HG02588 (cell line): ENCODE data around the gene CNPPD1.
"Not testable (repeated sequence)": the region's sequence is repeated elsewhere in the genome, so short reads cannot be mapped to it uniquely, and the experiment has no call there.

Experiments used
- ATAC-seq: cut with Tn5 transposase; IDR thresholded peaks from one replicate; pipeline ENCODE4 v1.9.1; 2021; ENCODE audit warnings: mild to moderate bottlenecking, moderate library complexity; ENCODE audit not compliant: unreplicated experiment

Gene CNPPD1

GRCh38 chr2:219209236-219210195 lies 32.8 kb upstream of the CNPPD1 start:
- no peak for ATAC-seq

GRCh38 chr2:219207884-219208740 lies 31.4 kb upstream of the CNPPD1 start:
- no peak for ATAC-seq

- no peak for ATAC-seq
Measured at GRCh38 chr2:219207134-219207883, 30.6 kb upstream of the CNPPD1 start.

- peak; percentile 96 for ATAC-seq
Measured at GRCh38 chr2:219206328-219207133, 29.8 kb upstream of the CNPPD1 start, which contains the start of gene ZFAND2B. TSS of gene ZFAND2B (plus strand) at chr2:219206782. CDS start at chr2:219206988, 206 bp downstream.

- no peak for ATAC-seq
Measured at GRCh38 chr2:219205981-219206327, 29.2 kb upstream of the CNPPD1 start.

GRCh38 chr2:219205165-219205538 lies 28.4 kb upstream of the CNPPD1 start:
- no peak for ATAC-seq

GRCh38 chr2:219204425-219205164 lies 27.9 kb upstream of the CNPPD1 start:
- no peak for ATAC-seq

GRCh38 chr2:219201331-219201730 lies 24.6 kb upstream of the CNPPD1 start:
- not testable (repeated sequence) for ATAC-seq

GRCh38 chr2:219200502-219201326 lies 24.0 kb upstream of the CNPPD1 start:
- not testable (repeated sequence) for ATAC-seq

GRCh38 chr2:219199470-219200211 lies 22.9 kb upstream of the CNPPD1 start:
- ATAC-seq = no peak

- no peak for ATAC-seq
Measured at GRCh38 chr2:219198974-219199373, 22.2 kb upstream of the CNPPD1 start.

- ATAC-seq = no peak
Measured at GRCh38 chr2:219197388-219197787, 20.7 kb upstream of the CNPPD1 start.

- no peak for ATAC-seq
Measured at GRCh38 chr2:219186754-219187456, 10.2 kb upstream of the CNPPD1 start.

- ATAC-seq = no peak
Measured at GRCh38 chr2:219184121-219184520, 7.4 kb upstream of the CNPPD1 start.

- no peak for ATAC-seq
Measured at GRCh38 chr2:219183151-219183772, 6.5 kb upstream of the CNPPD1 start.

GRCh38 chr2:219182331-219183150 lies 5.8 kb upstream of the CNPPD1 start:
- no peak for ATAC-seq
